ENCODE results near the gene PRKAR1B.

Gene PRKAR1B

DNA sequence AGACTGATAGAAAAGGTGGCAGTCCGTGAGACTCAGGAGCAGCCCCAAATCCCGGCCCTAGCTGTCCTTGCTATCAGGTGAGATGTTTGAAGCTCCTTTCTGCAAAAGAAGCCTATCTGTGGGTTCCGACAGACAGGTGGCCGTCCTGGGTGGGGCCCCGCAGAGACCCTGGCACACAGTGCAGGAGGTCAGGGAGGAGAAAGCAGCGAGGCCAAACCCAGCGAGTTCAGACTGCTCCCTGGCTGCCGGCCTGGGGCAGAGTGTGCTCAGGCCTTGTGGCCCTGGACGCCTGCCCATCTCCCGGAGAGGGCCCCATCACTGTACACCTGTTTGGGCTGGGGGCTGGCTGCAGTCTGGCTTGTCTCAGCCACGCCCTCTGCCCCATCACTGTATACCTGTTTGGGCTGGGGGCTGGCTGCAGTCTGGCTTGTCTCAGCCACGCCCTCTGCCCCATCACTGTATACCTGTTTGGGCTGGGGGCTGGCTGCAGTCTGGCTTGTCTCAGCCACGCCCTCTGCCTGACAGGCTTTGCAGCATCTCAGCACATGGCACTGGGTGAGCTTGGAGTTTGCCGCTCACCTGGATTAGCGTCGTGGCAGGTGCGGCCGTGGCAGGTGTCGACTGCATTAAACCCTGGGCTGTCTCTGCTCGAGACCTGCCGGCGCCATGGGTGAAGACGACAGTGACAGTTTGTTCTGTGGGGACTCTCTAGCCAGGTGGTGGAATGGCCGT is 11.8 kb upstream of the PRKAR1B start:
- Histone ChIP-seq H3K4me1 (ENCODE audit: control insufficient read depth, insufficient read depth, low read length) (no peaks in the 10 kb centered on the region), H3K4me2 (ENCODE audit: low read length) (no peak overlapping the region), H3K9ac (ENCODE audit: low read depth, low read length) (no peak overlapping the region), H3K4me3 (ENCODE audit: low read length) (no peak overlapping the region), H3K36me3 (ENCODE audit: insufficient read depth, low read length) (peaks cover 25% of the 10 kb centered on the region), H3K9me3 (replicated peaks; ENCODE audit: low read length) (peaks cover 8% of the 10 kb centered on the region), H3K27me3 (ENCODE audit: control insufficient read depth, insufficient read depth, low read length) (no peaks in the 10 kb centered on the region)

GRCh38 chr7:738241-738640 is 11.2 kb upstream of the PRKAR1B start:
- peaks cover 25% of the 10 kb centered on the region for H3K36me3 ChIP-seq (ENCODE audit: insufficient read depth, low read length)
- no peak overlapping the region for H3K4me3 ChIP-seq (ENCODE audit: low read length)
- no peak overlapping the region for H3K4me2 ChIP-seq (ENCODE audit: low read length)
- peaks cover 8% of the 10 kb centered on the region for H3K9me3 ChIP-seq (replicated peaks; ENCODE audit: low read length)
- no peaks in the 10 kb centered on the region for H3K4me1 ChIP-seq (ENCODE audit: control insufficient read depth, insufficient read depth, low read length)
- no peak overlapping the region for H3K9ac ChIP-seq (ENCODE audit: low read depth, low read length)
- H3K27me3 ChIP-seq (ENCODE audit: control insufficient read depth, insufficient read depth, low read length), result no peaks in the 10 kb centered on the region

DNA sequence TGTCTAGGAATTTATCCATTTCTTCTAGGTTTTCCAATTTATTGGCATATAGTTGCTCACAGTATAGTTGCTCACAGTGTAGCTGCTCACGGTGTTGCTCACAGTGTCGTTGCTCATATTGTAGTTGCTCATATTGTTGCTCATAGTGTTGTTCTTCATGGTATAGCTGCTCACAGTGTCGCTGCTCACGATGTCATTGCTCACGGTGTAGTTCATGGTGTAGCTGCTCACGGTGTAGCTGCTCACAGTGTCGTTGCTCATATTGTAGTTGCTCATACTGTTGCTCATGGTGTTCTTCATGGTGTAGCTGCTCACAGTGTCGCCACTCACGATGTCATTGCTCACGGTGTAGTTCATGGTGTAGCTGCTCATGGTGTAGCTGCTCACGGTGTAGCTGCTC is 7.7 kb upstream of the PRKAR1B start:
- H3K4me1 ChIP-seq (ENCODE audit: control insufficient read depth, insufficient read depth, low read length), result peaks cover 15% of the 10 kb centered on the region
- H3K4me2 ChIP-seq (ENCODE audit: low read length), result no peak overlapping the region
- H3K27me3 ChIP-seq (ENCODE audit: control insufficient read depth, insufficient read depth, low read length), result no peaks in the 10 kb centered on the region
- H3K36me3 ChIP-seq (ENCODE audit: insufficient read depth, low read length), result peaks cover 15% of the 10 kb centered on the region
- H3K4me3 ChIP-seq (ENCODE audit: low read length), result no peak overlapping the region
- H3K9me3 ChIP-seq (replicated peaks; ENCODE audit: low read length), result peaks cover 8% of the 10 kb centered on the region
- no peak overlapping the region for H3K9ac ChIP-seq (ENCODE audit: low read depth, low read length)

DNA sequence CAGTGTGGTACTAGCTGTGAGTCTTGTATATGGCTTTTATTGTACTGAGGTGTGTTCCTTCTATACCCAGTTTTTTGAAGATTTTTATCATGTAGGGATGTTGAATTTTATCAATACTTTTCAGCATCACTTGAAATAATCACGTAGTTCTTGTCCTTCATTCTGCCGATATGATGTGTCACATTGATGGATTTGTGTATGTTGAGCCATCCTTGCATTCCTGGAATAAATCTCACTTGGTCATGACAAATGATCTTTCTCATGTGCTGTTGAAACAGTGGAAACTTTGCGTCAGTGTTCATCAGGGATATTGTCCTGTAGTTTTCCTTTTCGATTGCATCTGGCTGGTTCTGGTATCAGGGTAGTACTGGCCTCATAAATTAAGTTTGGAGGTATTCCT is 7.1 kb upstream of the PRKAR1B start:
- Histone ChIP-seq H3K27me3 (ENCODE audit: control insufficient read depth, insufficient read depth, low read length) (no peaks in the 10 kb centered on the region), H3K4me1 (ENCODE audit: control insufficient read depth, insufficient read depth, low read length) (peaks cover 15% of the 10 kb centered on the region), H3K4me2 (ENCODE audit: low read length) (no peak overlapping the region), H3K36me3 (ENCODE audit: insufficient read depth, low read length) (peaks cover 18% of the 10 kb centered on the region), H3K9ac (ENCODE audit: low read depth, low read length) (no peak overlapping the region), H3K9me3 (replicated peaks; ENCODE audit: low read length) (peaks cover 8% of the 10 kb centered on the region), H3K4me3 (ENCODE audit: low read length) (no peak overlapping the region)

DNA sequence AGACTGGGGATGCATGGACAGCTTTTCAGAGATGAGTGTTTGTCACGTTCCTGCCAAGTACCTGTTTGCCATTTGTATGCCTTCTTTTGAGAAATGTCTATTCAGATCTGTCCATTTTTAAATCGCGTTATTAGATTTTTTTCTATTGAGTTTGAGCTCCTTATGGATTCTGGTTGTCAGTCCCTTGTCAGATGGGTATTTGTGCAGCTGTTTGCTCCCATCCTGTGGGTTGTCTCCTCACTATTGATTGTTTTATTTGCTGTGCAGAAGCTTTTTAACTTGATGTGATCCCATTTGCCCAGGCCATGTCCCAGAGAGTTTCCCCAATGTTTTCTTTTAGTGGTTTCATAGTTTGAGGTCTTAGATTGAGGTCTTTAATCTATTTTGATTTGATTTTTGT is 5.5 kb upstream of the PRKAR1B start:
- Histone ChIP-seq H3K9me3 (replicated peaks; ENCODE audit: low read length) (peaks cover 8% of the 10 kb centered on the region), H3K4me1 (ENCODE audit: control insufficient read depth, insufficient read depth, low read length) (peaks cover 23% of the 10 kb centered on the region), H3K4me3 (ENCODE audit: low read length) (peak overlapping the region; percentile 7), H3K27me3 (ENCODE audit: control insufficient read depth, insufficient read depth, low read length) (no peaks in the 10 kb centered on the region), H3K36me3 (ENCODE audit: insufficient read depth, low read length) (peaks cover 19% of the 10 kb centered on the region), H3K9ac (ENCODE audit: low read depth, low read length) (peak overlapping the region; percentile 20), H3K4me2 (ENCODE audit: low read length) (peak overlapping the region; percentile 50)

GRCh38 chr7:732094-732541 is 5.0 kb upstream of the PRKAR1B start:
- H3K4me3 ChIP-seq (ENCODE audit: low read length), result peak overlapping the region; percentile 7
- no peaks in the 10 kb centered on the region for H3K27me3 ChIP-seq (ENCODE audit: control insufficient read depth, insufficient read depth, low read length)
- peaks cover 16% of the 10 kb centered on the region for H3K36me3 ChIP-seq (ENCODE audit: insufficient read depth, low read length)
- peaks cover 8% of the 10 kb centered on the region for H3K9me3 ChIP-seq (replicated peaks; ENCODE audit: low read length)
- H3K9ac ChIP-seq (ENCODE audit: low read depth, low read length), result peak overlapping the region; percentile 20
- peaks cover 23% of the 10 kb centered on the region for H3K4me1 ChIP-seq (ENCODE audit: control insufficient read depth, insufficient read depth, low read length)
- H3K4me2 ChIP-seq (ENCODE audit: low read length), result peak overlapping the region; percentile 50

- Histone ChIP-seq H3K9ac (ENCODE audit: low read depth, low read length) (peak overlapping the region; percentile 20), H3K27me3 (ENCODE audit: control insufficient read depth, insufficient read depth, low read length) (no peaks in the 10 kb centered on the region)
Observed at GRCh38 chr7:731440-732085, 4.5 kb upstream of the PRKAR1B start.

GRCh38 chr7:730501-731439 is 3.7 kb upstream of the PRKAR1B start:
- H3K4me1 ChIP-seq (ENCODE audit: control insufficient read depth, insufficient read depth, low read length), result peaks cover 29% of the 10 kb centered on the region
- peaks cover 16% of the 10 kb centered on the region for H3K36me3 ChIP-seq (ENCODE audit: insufficient read depth, low read length)
- no peaks in the 10 kb centered on the region for H3K27me3 ChIP-seq (ENCODE audit: control insufficient read depth, insufficient read depth, low read length)
- peak overlapping the region; percentile 36 for H3K9ac ChIP-seq (ENCODE audit: low read depth, low read length)
- H3K4me3 ChIP-seq (ENCODE audit: low read length), result no peak overlapping the region
- no peak overlapping the region for H3K4me2 ChIP-seq (ENCODE audit: low read length)
- peaks cover 8% of the 10 kb centered on the region for H3K9me3 ChIP-seq (replicated peaks; ENCODE audit: low read length)

More at GRCh38 chr7:731440-732085, 4.5 kb upstream of the PRKAR1B start:
- H3K9me3 ChIP-seq (replicated peaks; ENCODE audit: low read length), result peaks cover 8% of the 10 kb centered on the region
- H3K36me3 ChIP-seq (ENCODE audit: insufficient read depth, low read length), result peaks cover 16% of the 10 kb centered on the region
- H3K4me1 ChIP-seq (ENCODE audit: control insufficient read depth, insufficient read depth, low read length), result peaks cover 23% of the 10 kb centered on the region
- peak overlapping the region; percentile 50 for H3K4me2 ChIP-seq (ENCODE audit: low read length)
- peak overlapping the region; percentile 7 for H3K4me3 ChIP-seq (ENCODE audit: low read length)

GRCh38 chr7:729140-730000 is 2.3 kb upstream of the PRKAR1B start:
- no peak overlapping the region for H3K4me3 ChIP-seq (ENCODE audit: low read length)
- H3K4me2 ChIP-seq (ENCODE audit: low read length), result no peak overlapping the region
- H3K27me3 ChIP-seq (ENCODE audit: control insufficient read depth, insufficient read depth, low read length), result no peaks in the 10 kb centered on the region
- peaks cover 5% of the 10 kb centered on the region for H3K9me3 ChIP-seq (replicated peaks; ENCODE audit: low read length)
- peaks cover 36% of the 10 kb centered on the region for H3K4me1 ChIP-seq (ENCODE audit: control insufficient read depth, insufficient read depth, low read length)
- H3K9ac ChIP-seq (ENCODE audit: low read depth, low read length), result no peak overlapping the region
- H3K36me3 ChIP-seq (ENCODE audit: insufficient read depth, low read length), result peaks cover 16% of the 10 kb centered on the region

GRCh38 chr7:728602-729001 is 1.5 kb upstream of the PRKAR1B start:
- peak overlapping the region; percentile 66 for H3K4me3 ChIP-seq (ENCODE audit: low read length)
- peaks cover 36% of the 10 kb centered on the region for H3K4me1 ChIP-seq (ENCODE audit: control insufficient read depth, insufficient read depth, low read length)
- H3K9ac ChIP-seq (ENCODE audit: low read depth, low read length), result peak overlapping the region; percentile 14
- H3K4me2 ChIP-seq (ENCODE audit: low read length), result peak overlapping the region; percentile 83
- peaks cover 12% of the 10 kb centered on the region for H3K36me3 ChIP-seq (ENCODE audit: insufficient read depth, low read length)
- H3K9me3 ChIP-seq (replicated peaks; ENCODE audit: low read length), result no peaks in the 10 kb centered on the region
- H3K27me3 ChIP-seq (ENCODE audit: control insufficient read depth, insufficient read depth, low read length), result no peaks in the 10 kb centered on the region
